HG03457 (cell line): Measurements from ENCODE around the gene HMG20B.
A peak's percentile ranks its signal among the peaks of the same experiment; 100 is the strongest.

Experiments used
- ATAC-seq: cut with Tn5 transposase; IDR thresholded peaks from one replicate; pipeline ENCODE4 v1.9.1; 2021; ENCODE audit warnings: moderate number of reproducible peaks; ENCODE audit not compliant: unreplicated experiment

The HMG20B gene

DNA sequence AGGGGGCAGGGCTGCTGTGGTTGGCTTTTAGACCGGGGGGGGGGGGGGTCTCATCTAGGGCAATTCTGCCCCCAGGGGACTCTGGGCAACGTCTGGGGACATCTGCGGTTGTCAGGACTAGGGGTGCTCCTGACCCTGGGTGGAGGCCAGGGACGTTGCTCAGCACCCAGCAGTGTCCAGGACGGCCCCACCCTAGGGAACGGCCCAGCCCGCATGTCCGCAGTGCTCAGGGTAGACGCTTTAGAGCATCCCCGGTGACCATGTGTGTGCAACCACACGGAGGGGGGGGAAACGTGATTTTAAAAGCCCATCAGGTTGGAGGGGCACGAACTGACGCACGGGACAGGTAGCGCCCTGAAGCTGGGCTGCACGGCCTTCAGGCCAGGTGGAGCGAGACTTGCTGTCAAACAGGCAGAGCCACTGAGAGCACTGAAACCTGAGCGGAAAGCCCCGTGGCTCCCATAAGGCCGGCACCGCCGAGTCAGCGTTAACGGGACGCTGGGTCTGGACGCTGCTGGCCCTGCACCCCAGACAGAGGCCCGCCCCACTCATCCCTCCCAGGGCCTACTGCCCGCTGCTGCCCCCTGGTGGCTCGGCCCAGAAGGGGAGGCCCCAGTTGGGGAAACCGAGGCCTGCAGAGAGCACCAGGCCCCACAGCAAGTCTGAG is 45.5 kb downstream of the HMG20B start:
- no peak for ATAC-seq

- no peak for ATAC-seq
Measured at GRCh38 chr19:3618811-3619630, 46.3 kb downstream of the HMG20B start.

DNA sequence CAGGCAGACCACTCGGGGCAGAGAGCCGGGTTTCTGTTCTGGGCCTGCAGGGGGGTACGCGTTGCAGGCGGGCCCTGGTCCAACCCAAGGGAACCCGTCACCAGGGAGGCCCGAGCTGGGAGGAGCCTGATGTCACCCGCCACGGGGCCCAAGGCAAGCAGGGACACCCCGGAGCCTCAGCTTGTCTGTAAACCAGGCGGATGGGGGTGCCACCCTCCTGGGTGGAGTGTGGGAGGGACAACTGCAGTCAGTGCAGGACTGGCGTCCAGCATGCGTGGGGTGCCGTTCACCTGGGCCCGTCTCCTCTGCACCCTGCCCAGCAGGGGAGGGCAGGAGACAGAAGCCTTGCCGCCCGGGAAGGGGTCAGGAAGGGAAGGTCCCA is 46.9 kb downstream of the HMG20B start:
- no peak for ATAC-seq

DNA sequence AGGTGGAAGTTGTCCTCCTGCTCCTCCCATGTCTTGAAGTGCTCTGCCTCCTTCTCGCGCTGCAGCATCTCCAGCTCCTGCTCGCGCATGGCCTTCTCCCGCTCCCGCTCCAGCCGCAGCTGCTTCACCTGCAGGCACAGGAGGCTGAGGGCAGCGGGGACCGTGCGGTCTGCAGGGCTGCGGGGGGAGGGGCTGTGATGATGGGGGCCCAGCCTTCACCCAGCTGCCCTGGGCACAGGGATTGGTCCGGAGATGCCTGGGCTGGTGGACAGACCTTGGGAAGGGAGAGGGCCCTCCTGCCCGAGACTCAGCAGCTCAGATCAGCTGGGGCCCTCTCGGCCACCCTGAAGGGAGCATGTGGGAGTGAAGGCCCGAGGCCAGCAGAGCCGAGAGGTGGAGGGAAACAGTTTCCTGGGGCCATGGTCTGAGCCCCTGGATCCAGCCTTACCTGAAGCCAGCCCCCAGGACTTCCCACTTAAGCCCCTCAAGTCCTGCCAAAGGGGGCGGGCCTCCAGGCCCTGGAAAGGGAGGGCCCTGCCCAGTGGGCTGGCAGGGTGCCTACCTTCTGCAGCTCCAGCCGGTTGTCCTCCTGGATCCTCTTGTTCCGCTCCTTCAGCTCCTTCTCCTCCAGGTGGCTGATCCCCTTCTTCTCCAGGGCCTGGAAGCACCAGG is 47.5 kb downstream of the HMG20B start:
- no peak for ATAC-seq

GRCh38 chr19:3620817-3621547 is 48.2 kb downstream of the HMG20B start:
- no peak for ATAC-seq

- no peak for ATAC-seq
Measured at GRCh38 chr19:3621689-3622088, 48.9 kb downstream of the HMG20B start.

- ATAC-seq: no peak
Measured at GRCh38 chr19:3622224-3622623, 49.5 kb downstream of the HMG20B start.

GRCh38 chr19:3623716-3624115 is 51.0 kb downstream of the HMG20B start:
- ATAC-seq: no peak

DNA sequence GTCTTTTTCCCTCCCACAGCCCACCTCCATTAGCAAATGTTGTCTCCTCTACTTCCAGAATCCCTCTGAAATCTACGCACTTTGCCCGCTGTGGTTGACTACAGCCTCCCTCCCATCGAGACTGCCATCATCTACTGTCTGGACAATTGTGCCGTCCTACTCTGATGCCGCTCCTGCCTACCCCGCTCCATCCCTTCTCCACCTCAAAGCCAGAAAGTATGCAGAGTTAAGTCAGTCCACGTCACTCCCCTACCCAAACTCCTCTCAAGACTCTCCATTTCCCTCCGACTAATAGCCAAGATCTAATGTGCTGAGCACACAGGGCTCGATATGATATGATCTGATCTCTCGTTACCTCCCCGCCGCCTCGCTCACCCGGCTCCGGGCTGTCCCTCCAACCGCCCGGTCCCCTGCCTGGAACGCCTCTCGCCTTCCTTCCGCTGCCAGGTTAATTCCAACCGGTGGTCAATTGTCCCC is 53.3 kb downstream of the HMG20B start:
- no peak for ATAC-seq

DNA sequence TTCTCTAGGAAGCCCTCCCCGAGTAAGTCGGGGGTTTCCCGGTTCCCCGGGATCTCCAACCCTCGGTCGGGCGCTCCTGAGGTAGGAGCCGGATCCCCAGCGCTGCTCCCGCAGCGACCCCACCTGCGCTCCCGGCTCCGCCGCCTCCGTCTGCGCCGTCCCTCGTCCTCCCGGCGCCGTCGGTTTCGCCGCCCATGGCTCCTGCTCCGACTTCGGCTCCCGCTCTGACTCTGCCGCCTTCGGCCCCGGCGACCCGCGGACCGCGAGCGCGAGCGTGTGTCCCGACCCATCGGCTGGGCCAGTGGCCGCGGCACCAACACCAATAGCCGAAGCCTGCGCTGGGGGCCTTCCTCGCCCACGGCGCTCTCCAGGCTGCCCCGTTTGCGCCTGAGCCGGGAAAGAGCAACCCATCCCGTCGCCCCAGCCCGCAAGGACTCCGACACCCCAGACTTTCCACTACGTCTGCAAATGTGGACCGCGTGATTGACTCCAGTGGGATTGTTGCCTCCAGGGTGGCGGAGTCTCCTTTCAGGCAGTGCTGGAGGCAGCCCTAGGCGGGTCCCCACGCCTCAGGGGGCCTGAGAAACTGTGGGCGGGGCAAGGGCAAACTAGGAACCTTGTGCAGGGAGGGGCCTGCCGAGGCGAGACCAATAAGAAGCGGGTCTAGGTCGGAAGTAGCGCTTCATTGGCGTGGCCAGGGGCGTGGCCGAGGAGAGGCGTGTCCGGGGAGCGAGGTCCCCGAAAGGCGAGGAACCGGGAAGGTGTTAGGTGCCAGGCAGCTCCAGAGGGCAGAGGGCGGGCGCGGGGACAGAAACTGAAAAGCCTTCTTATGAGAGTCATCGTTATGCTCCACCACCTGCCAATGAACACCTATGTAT is 54.0 kb downstream of the HMG20B start, which contains the start of gene CACTIN:
TSS of gene CACTIN (minus strand) at position 318 of the 878 bp plus-strand sequence. CDS start at position 290, 28 bp downstream.
- peak; percentile 69 for ATAC-seq

- no peak for ATAC-seq
Measured at GRCh38 chr19:3627351-3627723, 54.6 kb downstream of the HMG20B start.
